ENCODE results near the gene LRP2BP.
"Not testable (repeated sequence)": the region's sequence is repeated elsewhere in the genome, so short reads cannot be mapped to it uniquely, and the experiment has no call there.

The LRP2BP gene

DNA sequence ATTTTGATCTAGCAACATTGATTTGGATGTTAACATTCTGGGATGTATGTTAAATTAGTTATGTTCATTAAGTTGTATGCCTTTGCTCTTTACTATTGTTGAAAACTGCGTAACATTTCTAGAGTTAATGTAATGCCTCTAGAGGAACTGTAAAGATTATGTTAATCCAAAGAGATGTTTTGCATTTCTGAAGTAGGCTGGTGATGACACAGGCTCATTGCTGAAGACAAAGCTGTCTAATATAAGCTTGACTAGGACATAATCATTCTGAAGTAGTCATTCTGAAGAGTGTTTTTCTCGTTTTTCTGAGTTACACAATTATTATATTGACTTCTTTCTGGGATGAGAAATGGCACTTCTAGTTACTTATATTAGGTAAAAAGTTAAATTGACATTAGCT is 72.9 kb downstream of the LRP2BP start:
- FAIRE-seq = no peak

DNA sequence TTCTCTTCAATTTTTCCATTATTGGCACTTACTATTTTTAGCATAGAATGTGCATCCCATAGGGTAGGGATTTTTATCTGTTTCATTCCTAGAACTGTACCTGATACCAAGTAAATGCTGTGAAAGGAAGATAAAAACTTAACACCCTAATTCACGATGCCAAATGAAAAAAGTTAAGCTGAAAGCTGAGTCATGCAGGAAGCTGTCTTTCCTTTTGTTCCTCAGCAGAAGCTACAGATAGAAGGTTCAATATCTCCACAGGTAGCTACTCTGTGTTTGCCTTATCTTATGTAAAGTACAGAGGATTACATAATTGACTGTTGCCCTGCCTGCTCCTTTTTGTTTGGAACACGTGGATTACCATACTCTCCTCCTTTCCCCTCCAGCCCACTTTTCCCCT is 77.0 kb downstream of the LRP2BP start:
- no peak for FAIRE-seq

DNA sequence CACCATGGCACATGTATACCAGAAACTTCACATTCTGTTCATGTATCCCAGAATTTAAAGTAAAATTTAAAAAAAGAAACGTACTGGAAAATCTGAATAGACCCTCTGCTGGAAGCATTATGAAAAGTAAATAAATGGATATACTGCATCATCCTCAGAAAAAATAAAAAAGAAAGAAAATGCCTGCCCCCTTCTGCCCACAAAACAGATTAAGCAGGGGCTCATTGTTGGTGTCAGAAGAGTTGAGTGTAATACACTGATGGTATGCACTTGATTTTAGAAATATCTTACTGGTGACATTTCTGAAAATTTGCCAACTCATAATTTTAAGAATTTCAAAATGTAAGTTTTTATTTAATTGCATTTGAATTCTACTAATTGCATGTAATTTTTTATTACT is 77.8 kb downstream of the LRP2BP start:
- no peak for FAIRE-seq

DNA sequence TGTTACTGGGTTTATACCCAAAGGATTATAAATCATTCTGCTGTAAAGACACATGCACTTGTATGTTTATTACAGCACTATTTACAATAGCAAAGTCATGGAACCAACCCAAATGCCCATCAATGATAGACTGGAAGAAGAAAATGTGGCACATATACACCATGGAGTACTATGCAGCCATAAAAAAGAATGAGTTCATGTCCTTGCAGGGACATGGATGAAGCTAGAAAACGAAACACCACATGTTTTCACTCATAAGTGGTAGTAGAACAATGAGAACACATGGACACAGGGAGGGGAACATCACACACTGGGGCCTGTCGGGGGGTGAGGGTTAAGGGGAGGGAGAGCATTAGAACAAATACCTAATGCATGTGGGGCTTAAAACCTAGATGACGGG is 78.3 kb downstream of the LRP2BP start:
- not testable (repeated sequence) for FAIRE-seq

All from colon (tissue), 2 donors.